ENCODE measurements around the gene COL25A1. TPM values are rescaled to one million over a fixed set of nuclear protein-coding genes. Genes with fewer than 3 reads are reported as not detected.

Gene COL25A1
- total RNA-seq, 1 experiment from 2014 or later, result 4.2 TPM

DNA sequence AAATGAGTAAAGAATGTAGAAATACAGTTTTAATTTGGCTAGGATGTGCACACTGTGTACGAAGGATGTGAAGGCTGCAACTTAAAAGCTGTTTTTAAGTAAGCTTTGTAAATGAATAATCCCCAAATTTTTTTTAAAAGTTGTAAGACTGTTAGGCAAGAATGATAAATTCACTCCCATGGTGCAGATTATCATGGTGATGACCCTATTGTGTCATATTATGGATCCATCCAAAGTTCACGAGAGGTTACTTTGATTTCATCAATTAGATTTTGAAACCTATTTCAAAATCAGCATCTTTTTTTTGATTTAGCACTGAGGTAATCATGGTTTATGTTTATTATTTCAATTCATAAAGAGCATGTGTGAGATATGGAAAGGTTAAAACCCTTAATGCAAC is 476.7 kb downstream of the COL25A1 start:
- H3K4me1 Mint-ChIP-seq, result 0 out of 4 replicates have a peak, but pooled peaks cover 0 to 2% of the 10 kb centered on the region in 2 experiments
- H3K79me2 ChIP-seq (ENCODE audit: insufficient read depth, low read length), result no peaks in the 10 kb centered on the region

More for the DNA sequence above, 476.7 kb downstream of the COL25A1 start:
- Histone ChIP-seq H3K27ac (ENCODE audit: insufficient read length, low read depth, low read length) (no peak overlapping the region), H3K9ac (ENCODE audit: extremely low read depth, insufficient read length, low read length) (no peak overlapping the region), H3K18ac (ENCODE audit: insufficient read length, low read depth, low read length) (no peak overlapping the region), H2BK15ac (ENCODE audit: low read depth, low read length) (no peak overlapping the region), H3K4me1 (ENCODE audit: insufficient read depth, low read length) (no peaks in the 10 kb centered on the region), H2BK120ac (ENCODE audit: low read depth, low read length, poor library complexity, severe bottlenecking) (no peak overlapping the region), H3K9me3 (ENCODE audit: control insufficient read depth, low read depth, low read length) (no peaks in the 10 kb centered on the region), H2AK5ac (ENCODE audit: insufficient read length, low read length) (no peak overlapping the region), H3K4me2 (ENCODE audit: insufficient read depth, insufficient read length, low read length) (no peak overlapping the region), H3T11ph (ENCODE audit: low read length) (no peak overlapping the region), H3K27me3 (ENCODE audit: insufficient read depth, low read length) (no peaks in the 10 kb centered on the region), H3K56ac (ENCODE audit: insufficient read length, low read depth, low read length) (no peak overlapping the region), H2BK12ac (ENCODE audit: insufficient read length, low read depth, low read length) (no peak overlapping the region), H4K91ac (ENCODE audit: insufficient read length, low read depth, low read length) (no peak overlapping the region), H3K23ac (ENCODE audit: insufficient read length, low read depth, low read length) (no peak overlapping the region), H2AFZ (ENCODE audit: low read length) (no peak overlapping the region), H3K4ac (ENCODE audit: low read depth, low read length) (no peak overlapping the region), H2BK5ac (ENCODE audit: insufficient read length, low read length) (no peak overlapping the region), H3K79me1 (ENCODE audit: insufficient read depth, low read depth, low read length, poor library complexity, severe bottlenecking) (no peaks in the 10 kb centered on the region), H2BK20ac (ENCODE audit: low read depth, low read length, poor library complexity, severe bottlenecking) (no peak overlapping the region), H3K14ac (ENCODE audit: insufficient read depth, low read length) (no peak overlapping the region), H3K23me2 (ENCODE audit: insufficient read length, low read depth, low read length, poor library complexity, severe bottlenecking) (no peaks in the 10 kb centered on the region), H4K20me1 (ENCODE audit: control insufficient read depth, insufficient read depth, insufficient read length) (no peaks in the 10 kb centered on the region), H4K5ac (ENCODE audit: insufficient read length, low read depth, low read length) (no peak overlapping the region), H4K8ac (replicated peaks; ENCODE audit: insufficient read length, low read depth, low read length) (no peak overlapping the region)
- DNase-seq, result no peak
- Mint-ChIP-seq H3K36me3 (ENCODE audit: insufficient read depth in 1 of 3, low read depth in 3 of 3) (no peaks in the 10 kb centered on the region), H3K27me3 (ENCODE audit: low read depth) (no peaks in the 10 kb centered on the region), H3K27ac (no peak overlapping the region), H3K4me3 (no peak overlapping the region), H3K9me3 (no peaks in the 10 kb centered on the region)
- TF ChIP-seq CTCF (conservative IDR thresholded peaks at IDR 0.05), result no peak
- WGBS (ENCODE audit: extremely low coverage, insufficient read length, low lambda C conversion rate), result no CpG with 5 or more reads among the region's 2 CpGs
